ENCODE data around the gene SHROOM2.
"Not testable (repeated sequence)": the region's sequence is repeated elsewhere in the genome, so short reads cannot be mapped to it uniquely, and the experiment has no call there.

Gene SHROOM2

DNA sequence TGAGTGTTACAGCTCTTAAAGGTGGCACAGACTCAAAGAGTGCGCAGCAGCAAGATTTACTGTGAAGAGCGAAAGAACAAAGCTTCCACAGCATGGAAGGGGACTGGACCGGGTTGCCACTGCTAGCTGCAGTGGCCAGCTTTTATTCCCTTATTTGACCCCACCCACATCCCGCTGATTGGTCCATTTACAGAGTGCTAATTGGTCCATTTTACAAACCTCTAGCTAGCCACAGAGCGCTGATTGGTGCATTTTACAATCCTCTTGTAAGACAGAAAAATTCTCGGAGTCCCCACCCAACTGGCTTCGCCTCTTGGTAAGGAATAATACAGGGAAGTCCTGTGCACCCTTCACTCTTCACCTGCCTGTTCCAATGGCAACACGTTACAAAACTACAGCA, 1.9 kb upstream of the SHROOM2 start:
- no peak for DNase-seq

DNA sequence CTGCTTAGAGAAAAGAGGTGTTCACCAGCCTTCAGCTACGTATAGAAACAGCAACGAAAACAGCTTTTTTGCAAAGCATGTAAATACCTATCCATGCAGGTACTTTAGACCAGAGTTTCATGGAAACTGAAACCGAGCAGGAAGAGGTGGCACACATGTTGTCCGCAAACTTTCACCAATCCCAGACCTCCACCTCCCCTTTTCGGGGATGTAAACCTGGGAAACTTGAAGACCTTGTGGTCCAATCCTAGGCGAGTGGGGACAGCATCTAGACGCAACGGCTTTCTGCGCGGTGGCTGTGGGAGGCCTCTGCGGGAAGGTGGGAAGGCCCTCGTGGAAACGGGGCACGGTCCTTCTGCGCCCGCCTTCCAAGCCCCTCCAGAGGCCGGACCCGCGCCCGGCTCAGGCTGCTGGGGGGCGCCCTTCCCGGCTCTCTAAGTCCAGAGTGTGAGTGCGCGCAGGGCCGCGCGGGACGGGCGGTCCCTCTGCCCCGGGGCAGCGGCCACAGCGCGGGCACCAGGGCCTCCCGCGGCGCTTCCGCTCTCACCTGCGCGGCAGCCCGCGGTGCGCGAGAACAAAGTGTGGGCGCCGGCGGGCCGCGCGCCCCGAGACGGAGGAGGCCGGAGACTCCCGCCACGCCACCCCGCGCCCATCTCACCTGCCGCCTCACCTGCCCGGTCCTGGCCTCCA, 830 bp upstream of the SHROOM2 start:
- DNase-seq = no peak

DNA sequence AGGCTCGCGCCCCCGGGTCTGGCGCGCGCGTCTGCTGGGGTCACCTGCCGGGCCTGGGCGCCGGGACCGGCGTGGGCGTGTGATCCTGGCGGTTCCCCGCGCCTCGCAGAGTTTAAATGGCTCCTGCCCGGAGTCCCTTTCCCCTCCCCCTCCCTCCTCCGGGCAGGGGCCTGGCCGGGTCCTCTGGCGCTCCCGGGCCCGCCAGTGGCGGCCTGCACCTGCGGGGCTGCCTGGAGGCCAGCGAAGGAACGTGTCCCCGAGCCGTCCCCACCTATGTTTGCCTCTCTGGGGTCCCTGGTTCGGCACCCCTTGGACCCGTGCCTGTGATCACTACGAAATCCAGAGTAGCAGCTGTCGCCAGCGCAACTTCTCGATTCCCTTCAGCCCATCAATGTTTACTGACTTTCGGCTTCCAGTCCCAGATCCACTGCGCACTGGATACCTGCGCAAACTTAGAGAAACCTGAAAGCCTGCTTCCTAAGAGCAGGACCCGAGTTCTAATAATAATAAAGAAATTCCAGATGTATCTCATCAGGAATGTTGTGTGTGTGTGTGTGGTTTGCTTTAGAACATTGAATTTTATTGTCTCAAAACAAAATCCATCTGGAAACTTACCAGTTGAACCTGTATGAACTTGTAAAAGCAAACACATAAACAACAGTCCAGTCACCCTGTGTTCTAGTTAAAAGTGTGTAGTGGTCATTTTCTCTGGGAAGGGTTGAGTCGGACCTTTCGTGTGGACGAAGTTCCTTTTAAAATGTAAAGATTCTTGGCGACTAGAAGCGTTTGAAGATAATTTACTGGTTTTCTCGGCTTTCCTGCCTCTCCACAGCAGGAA, 788 bp downstream of the SHROOM2 start:
- no peak for DNase-seq

DNA sequence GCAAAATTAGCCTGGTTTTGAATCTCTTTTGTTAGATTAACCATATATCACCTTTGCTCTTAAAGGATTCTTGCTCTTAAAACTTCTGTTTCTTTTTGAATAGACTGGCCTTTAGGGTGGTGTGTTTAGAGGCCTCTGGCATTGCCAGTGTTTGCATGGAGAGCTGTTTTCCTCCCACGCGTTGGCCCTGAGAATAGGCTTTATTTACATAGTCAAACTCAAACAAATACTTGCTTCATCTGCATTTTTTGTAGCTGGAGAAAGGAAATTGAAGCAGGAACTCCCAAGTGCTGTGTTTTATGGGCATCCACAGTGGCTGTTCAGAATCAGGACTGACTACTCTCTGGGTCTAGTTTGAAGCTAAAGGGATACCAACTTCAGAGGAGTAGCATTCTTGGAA, 2.7 kb downstream of the SHROOM2 start:
- no peak for DNase-seq

DNA sequence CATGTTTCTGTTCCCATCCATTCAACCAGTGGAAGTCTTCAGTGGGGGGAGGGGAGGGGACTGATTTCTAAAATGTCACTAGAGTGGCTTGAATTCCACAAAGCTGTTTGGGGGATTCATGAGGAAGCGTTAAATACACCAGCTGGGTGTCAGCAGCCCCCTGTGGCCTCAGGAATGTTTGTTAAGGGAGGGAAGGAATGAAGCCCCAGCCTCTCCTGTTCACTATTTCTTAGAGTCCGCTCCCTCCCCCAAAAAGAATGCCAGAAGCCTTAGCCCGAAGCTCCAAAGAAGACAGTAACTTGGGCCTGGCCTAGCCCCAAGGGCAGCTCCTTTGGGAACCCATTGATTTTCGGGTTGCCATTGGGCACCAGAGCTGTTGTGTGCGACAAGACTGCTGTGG, 3.3 kb downstream of the SHROOM2 start:
- DNase-seq = no peak

DNA sequence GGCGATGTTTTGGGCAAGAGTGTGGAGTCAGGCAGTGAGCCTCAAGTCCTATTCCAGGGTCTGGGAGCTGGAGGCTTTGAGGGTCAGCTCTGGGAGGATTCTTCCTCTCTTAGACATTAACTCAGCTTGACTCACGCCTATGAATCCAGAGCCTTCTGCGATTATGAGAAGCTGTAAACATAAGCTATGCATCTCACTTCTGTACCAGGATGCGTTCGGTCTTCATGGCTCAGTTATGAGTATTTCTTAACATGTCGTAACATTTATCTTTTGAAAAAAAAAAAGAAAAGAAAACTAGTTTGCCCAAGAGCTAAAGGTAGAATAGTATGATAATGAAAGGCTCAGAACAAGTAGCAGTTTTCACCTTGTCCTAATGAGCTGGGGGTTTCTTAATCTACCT, 4.6 kb downstream of the SHROOM2 start:
- DNase-seq = no peak

DNA sequence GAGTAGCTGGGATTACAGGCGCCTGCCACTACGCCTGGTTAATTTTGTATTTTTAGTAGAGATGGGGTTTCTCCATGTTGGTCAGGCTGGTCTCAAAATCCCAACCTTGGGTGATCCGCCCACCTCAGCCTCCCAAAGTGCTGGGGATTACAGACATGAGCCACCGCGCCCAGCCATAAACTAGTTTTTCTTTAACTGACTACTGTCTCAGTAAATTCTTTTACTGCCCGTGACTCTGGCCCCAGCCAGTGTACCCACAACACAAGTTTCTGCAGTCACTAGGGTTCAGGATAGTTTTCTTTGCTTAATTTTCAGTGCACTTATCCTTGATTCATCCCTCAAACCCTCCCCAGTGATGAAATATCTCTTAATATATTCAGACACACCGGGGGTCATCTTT, 8.3 kb downstream of the SHROOM2 start:
- no peak for DNase-seq

DNA sequence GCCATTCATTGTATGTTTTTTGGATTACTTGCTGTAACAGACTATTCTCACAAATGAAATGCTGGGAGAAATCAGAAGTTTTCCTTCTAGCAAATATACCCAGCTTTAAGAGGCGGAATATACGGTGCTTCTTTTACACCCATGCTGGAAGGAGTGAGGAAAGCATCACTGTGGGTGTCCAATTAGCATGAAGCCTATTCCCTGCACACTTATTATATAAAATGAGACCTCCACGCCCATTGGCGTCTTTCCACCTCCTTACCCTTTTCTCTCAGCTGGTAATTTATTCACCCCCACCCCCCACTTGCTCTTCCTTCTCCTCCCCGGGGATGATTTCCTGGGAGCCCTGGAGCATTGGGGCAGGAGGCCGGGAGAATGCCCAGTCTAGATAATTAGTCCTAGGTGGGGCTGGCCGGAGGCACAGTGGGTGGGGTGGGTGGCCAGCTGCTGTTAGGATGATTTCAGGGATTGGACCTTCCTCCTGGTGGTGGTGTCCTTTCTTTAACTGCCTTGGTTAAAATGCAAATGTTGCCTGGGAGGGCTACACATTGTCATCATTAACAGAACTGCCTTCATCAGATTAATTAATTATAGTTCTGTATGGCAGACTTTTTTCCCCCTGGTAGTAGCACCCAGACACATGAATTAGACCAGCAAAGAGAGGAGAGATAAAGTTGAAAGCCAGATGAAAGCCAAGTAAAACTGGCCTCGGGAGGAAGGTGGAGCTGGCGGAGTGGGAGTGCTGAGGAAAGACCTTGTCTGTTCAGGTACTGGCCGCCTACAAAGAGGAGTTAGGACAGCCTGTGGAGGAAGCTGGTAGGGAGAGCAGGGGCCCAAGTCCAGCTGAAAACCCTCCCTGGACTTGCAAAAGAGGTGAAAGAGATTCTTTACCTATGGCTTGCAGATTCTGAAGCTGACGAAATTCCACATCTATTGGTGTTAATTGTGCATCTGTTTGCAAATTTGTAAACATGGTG, 11.4 kb downstream of the SHROOM2 start:
- no peak for DNase-seq

DNA sequence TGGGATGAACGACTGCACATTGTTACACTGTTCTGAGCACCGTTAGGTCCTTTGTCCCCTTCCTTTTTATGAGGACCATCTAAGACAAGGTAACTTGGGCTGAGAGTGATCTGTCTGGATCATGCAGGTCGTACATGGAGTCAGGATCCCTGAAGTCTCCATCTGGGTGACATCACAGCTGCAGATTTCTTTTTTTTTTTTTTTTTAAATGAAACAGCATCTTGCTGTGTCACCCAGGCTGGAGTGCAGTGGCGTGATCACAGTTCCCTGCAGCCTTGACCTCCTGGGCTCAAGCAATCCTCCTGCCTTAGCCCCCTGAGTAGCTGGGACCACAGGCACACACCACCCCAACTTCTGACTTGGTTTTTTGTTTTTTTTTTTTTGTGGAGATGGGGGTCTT, 16.5 kb downstream of the SHROOM2 start:
- no peak for DNase-seq

DNA sequence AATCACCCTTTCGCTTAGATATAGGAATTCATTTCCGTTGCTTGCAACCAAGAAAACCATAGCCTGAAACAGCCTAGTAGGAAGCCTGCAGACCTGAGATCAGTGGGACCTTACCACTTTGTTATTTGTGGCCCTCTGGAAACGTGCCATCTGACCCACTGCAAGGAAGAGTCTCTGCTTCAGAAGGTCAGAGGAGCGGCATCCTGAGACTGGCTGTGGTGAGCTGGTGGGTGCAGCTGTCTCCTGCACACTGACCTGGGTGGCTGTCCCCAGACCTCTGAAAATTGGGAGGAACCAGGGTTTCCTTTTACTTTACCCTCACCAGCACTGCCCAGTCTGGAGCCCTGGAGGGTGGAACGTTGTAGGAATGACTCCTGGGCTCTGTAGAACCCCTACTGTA, 18.2 kb downstream of the SHROOM2 start:
- no peak for DNase-seq

DNA sequence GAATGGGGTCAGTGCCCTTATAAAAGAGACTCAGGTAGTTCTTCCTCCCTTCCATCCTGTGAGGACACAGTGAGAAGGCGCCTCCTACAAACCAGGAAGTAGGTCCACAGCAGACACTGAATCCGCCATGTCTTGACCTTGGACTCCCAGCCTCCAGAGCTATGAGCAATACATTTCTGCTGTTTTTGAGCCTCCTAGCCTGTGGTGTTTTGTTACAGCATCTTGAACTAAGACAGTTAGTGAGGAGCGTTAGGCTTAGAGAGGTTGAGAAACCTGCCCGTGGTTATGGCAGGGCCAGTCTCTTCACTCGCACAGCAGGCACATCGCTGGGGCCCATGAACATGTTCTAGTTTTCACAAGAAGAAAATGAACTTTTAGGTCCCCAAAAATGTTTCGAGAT, 19.7 kb downstream of the SHROOM2 start:
- no peak for DNase-seq

DNA sequence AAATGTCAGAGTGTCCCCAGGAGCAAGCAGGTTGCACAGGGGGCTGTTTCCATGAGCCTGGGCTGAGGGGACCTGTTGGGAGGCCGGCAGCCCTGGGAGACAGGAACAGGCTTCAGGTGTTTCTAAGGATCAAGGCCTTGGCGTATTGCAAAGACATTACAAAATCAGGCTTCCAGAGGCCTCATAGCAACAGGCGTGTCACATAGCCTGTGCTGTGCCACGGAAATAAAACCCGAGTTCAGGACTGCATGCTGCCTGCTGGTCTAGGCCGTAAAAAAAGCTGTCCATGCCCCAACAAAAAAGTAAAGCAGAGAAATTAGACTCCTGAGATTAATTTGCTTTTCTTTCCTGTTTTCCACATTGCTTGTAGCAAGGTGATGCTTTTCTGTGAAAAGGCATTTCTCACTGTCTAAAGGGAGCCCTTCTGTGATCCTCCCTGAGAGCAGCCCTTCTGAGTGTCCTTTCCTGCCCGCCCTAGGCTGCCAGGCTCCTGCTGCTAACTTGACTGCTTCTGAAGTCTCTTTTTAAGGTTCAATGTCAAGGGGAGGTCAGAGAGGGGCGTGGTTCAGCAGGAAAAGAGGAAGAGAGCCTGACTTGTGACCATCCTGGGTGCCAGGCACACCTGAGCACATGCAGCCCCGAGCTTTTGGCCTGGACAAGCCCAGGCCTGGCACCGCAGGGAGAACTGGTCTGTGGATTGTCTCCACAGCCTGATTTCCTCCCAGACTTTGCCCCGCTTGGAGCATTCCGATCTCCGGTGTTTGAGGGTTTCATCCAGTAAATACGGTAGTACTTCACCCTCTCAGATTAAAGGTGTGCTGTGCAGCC, 21.3 kb downstream of the SHROOM2 start:
- no peak for DNase-seq

DNA sequence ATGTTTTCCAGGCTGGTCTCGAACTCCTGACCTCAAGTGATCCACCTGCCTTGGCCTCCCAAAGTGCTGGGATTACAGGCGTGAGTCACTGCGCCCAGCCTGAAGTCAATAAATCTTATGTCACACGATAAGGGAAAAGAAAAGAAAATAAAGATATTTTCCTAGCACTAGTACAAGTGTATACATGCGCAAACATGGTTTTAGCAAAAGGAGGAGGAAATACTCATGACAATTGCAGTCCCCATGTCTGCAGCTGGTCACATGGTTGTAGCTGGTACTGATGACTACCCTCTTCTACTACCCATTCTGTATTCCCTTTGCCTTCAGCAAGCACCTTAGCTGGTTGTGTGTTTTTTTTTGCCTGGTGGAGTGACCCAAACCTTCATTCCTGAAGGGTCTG, 23.6 kb downstream of the SHROOM2 start:
- DNase-seq = not testable (repeated sequence)

DNA sequence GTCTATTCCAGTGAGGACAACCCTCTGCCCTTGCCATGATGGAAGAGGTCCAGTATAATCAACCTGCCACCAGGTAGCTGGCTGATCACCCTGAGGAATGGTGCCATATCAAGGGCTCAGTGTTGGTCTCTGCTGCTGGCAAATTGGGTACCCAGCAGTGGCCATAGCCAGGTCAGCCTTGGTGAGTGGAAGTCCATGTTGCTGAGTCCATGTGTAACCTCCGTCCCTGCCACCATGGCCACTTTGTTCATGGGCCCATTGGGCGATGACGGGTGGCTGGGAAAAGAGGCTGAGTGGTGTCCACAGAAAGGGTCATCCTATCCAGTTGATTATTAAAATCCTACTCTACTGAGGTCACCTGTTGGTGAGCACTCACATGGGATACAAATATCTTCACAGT, 24.9 kb downstream of the SHROOM2 start:
- not testable (repeated sequence) for DNase-seq

DNA sequence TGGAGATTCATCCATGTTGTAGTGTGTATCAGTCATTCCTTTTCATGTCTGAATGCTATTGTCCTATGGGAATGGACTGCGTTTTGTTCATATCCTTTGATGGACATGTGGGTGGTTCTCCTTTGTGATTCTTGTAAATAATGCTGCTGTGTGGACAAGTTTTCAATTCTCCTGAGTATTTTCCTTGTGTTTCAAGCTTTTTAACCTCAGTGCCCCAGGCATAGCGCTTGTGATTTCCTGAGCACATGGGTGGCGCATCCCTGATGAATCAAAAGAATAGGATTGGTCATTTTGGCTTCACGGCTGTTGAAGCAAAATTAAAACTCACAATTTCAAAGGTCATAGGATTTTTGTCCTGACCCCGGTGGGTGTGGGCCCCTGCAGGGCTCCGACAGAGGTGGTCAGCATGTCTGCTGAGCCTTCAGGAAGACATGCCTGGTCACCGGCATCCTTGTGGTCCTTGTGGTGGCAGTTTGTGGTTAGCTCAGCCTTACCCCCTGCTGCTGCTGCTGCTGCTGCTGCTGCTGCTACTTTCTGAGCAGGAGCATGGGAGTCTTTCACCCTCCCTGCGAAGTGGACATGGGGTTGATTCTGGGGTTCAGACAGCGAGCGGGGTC, 30.0 kb downstream of the SHROOM2 start:
- DNase-seq = no peak

DNA sequence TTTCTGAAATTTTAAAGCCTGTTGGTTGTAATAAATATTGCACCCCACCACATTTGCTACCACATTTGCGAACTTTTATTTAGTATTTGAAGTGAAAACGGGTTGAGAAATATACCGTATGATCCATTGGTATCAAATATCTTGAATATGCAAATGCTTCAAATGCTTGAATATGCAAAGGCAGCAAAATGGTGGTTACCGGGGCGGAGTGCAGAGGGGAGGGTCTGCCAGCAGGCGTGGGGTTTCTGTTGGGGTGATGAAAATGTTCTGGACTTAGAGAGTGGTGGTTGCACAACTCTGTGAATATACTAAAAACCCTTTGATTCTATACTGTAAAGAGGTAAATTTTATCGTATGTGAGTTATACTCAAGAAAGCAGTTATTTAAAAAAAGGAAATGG, 35.3 kb downstream of the SHROOM2 start:
- no peak for DNase-seq

DNA sequence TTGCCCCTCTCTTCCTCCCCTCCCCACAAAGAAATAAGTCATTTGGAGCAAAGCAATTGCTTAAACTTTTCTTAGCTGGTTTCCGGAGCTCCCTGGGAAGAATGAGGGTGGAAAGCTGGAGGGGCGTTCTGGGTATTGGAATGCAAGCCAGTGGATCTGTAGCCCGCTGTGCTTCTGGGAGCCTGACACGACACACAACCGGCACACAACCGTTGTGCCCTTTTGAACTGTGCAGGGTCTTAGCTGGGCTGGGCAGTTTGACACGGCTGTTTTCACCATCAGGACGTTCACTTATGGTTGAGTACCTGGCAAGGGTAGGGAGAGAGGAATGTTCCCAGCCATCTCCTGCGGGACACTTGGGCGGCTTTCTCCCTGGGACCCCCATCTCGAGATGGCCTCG, 38.3 kb downstream of the SHROOM2 start:
- DNase-seq = no peak

DNA sequence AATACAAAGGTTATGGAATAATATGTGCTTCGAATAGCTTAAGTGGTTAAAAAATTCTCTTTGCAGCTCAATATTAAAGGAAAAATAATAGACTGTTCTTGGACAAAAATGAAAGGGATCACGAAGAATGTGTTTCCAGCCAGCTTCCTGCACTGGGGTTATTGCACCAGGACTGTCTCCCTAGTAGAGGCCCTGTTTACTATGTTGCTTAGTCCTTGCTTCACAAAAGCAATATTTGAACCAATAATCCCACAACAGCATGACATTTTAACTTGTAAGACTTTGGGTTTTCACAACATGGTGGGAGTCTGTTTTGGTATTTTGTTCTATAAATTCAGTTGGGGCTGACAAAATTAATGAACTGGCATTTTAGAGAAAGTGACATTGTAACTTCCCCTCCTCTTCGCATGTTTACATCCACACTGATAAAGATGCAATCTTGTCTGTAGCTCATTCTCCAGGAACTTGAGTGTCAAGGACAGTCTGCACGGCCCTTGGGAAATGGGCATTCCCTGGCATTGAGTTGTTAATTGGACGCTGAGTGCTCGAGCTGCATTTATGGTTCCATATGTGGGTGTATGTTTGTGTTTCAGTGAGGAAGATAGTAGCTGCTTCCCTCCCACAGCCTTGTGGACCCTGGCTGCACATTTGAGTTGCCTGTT, 39.0 kb downstream of the SHROOM2 start:
- DNase-seq = no peak

DNA sequence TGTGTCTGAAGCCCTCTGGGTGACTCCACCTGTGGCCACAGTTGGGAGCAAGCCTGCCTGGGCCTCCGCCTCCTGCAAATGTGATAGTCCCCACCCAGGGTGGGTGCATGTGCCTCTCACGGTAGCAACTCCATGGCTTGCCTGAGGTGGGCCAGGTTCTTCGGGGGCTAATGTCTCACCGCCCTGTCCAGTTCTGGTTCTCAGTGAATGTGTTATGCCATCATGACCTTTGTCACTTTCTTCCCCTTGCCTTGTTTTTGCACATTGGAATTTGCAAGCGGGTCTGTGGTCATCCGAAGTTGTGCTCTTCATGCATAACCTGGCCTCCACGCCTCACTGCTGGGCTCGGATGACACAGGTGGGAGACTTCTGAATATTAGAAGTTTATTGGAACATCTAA, 39.7 kb downstream of the SHROOM2 start:
- DNase-seq = no peak

DNA sequence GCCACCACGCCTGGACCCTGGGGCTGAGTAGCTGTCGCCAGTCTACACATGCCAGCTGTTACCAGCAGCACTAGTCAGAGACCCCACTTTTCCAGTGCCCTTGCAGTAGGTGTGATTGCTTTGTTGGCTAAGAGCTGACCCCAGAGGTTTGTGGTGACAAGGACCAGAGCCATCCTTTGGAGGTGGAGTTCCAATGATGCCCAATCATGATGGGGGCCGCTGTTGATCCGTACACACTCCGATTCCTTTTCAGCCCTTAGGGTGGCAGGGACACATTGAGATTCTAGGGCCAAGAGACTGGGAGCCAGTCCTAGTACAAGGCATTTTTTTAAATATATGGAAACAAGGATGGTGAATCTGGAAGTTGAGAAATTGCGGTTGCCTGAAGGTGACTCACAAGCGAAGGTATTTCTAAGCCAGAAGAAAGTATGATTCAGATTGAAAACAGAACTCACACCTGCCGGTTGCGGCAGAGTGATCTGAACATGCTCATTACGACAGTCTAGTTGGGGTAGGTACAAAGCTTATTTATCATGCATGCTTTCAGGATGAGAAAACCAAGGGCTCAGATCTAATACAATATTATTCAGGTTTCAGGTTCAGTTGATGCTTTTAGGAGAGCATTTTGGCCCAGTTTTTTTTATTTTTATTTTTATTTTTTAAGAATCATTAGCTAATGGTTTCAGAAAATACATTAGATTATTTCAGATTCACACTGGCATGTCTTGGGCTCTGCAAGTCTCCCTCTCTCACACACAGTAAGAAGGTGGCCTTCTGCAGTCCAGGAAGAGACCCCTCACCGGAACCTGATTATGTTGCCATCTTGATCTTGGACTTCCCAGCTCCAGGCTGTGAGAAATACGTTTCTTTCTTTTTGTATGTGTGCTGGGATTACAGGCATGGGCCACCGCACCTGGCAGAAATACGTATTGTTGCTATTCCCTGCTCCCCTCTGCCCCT, 43.4 kb downstream of the SHROOM2 start:
- DNase-seq = no peak

All from hippocampal formation (tissue), 2 donors.